ENCODE results near the gene SLFN12L. TPM values are rescaled to one million over a fixed set of nuclear protein-coding genes. Genes with fewer than 3 reads are reported as not detected.

Gene SLFN12L
- total RNA-seq, 1 experiment from 2014 or later = not detected

GRCh38 chr17:35448899-35449227 is 88.6 kb downstream of the SLFN12L start:
- Histone ChIP-seq H3K23ac (ENCODE audit: insufficient read length, low read depth, low read length) (no peak overlapping the region), H2BK20ac (ENCODE audit: low read depth, low read length, poor library complexity, severe bottlenecking) (no peak overlapping the region), H2AFZ (ENCODE audit: low read length) (no peak overlapping the region), H4K8ac (replicated peaks; ENCODE audit: insufficient read length, low read depth, low read length) (peak overlapping the region; percentile 52), H3K18ac (ENCODE audit: insufficient read length, low read depth, low read length) (peak overlapping the region; percentile 70), H3K79me2 (ENCODE audit: insufficient read depth, low read length) (peaks cover 3% of the 10 kb centered on the region; the same call in 1 of the 2 replicates), H3K9ac (ENCODE audit: extremely low read depth, insufficient read length, low read length) (no peak overlapping the region), H3K4me2 (ENCODE audit: insufficient read depth, insufficient read length, low read length) (peak overlapping the region; percentile 83), H3K79me1 (ENCODE audit: insufficient read depth, low read depth, low read length, poor library complexity, severe bottlenecking) (no peaks in the 10 kb centered on the region), H3K9me3 (ENCODE audit: control insufficient read depth, low read depth, low read length) (no peaks in the 10 kb centered on the region), H4K5ac (ENCODE audit: insufficient read length, low read depth, low read length) (no peak overlapping the region), H2BK12ac (ENCODE audit: insufficient read length, low read depth, low read length) (peak overlapping the region; percentile 68), H3T11ph (ENCODE audit: low read length) (no peak overlapping the region), H3K56ac (ENCODE audit: insufficient read length, low read depth, low read length) (no peak overlapping the region), H3K4me1 (ENCODE audit: insufficient read depth, low read length) (no peaks in the 10 kb centered on the region; the same call in 1 of the 2 replicates), H4K91ac (ENCODE audit: insufficient read length, low read depth, low read length) (no peak overlapping the region), H3K27me3 (ENCODE audit: insufficient read depth, low read length) (peaks cover 12% of the 10 kb centered on the region; the same call in 1 of the 2 replicates), H3K27ac (ENCODE audit: insufficient read length, low read depth, low read length) (no peak overlapping the region), H2BK5ac (ENCODE audit: insufficient read length, low read length) (no peak overlapping the region), H3K23me2 (ENCODE audit: insufficient read length, low read depth, low read length, poor library complexity, severe bottlenecking) (peaks cover 16% of the 10 kb centered on the region), H4K20me1 (ENCODE audit: control insufficient read depth, insufficient read depth, insufficient read length) (no peaks in the 10 kb centered on the region), H3K4ac (ENCODE audit: low read depth, low read length) (no peak overlapping the region), H2AK5ac (ENCODE audit: insufficient read length, low read length) (no peak overlapping the region), H2BK120ac (ENCODE audit: low read depth, low read length, poor library complexity, severe bottlenecking) (no peak overlapping the region), H3K14ac (ENCODE audit: insufficient read depth, low read length) (no peak overlapping the region), H2BK15ac (ENCODE audit: low read depth, low read length) (no peak overlapping the region)
- no peak overlapping the region for H3K27ac Mint-ChIP-seq
- peak overlapping the region; percentile 62 to 84 for H3K4me3 Mint-ChIP-seq
- H3K27me3 Mint-ChIP-seq (ENCODE audit: low read depth) = peaks cover 55% of the 10 kb centered on the region
- no CpG with 5 or more reads among the region's 16 CpGs for WGBS (ENCODE audit: extremely low coverage, insufficient read length, low lambda C conversion rate)
- no peak for DNase-seq
- H3K36me3 Mint-ChIP-seq (ENCODE audit: insufficient read depth in 1 of 3, low read depth in 3 of 3) = peaks cover 0 to 3% (median 0%) of the 10 kb centered on the region in 3 experiments; a peak in 1 of 7 replicates
- peaks cover 18 to 35% of the 10 kb centered on the region in 2 experiments for H3K4me1 Mint-ChIP-seq
- no peaks in the 10 kb centered on the region for H3K9me3 Mint-ChIP-seq
- TF ChIP-seq, protein P1, sequence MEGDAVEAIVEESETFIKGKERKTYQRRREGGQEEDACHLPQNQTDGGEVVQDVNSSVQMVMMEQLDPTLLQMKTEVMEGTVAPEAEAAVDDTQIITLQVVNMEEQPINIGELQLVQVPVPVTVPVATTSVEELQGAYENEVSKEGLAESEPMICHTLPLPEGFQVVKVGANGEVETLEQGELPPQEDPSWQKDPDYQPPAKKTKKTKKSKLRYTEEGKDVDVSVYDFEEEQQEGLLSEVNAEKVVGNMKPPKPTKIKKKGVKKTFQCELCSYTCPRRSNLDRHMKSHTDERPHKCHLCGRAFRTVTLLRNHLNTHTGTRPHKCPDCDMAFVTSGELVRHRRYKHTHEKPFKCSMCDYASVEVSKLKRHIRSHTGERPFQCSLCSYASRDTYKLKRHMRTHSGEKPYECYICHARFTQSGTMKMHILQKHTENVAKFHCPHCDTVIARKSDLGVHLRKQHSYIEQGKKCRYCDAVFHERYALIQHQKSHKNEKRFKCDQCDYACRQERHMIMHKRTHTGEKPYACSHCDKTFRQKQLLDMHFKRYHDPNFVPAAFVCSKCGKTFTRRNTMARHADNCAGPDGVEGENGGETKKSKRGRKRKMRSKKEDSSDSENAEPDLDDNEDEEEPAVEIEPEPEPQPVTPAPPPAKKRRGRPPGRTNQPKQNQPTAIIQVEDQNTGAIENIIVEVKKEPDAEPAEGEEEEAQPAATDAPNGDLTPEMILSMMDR (conservative IDR thresholded peaks at IDR 0.05) = no peak
